ENCODE results near the gene CACNG5.

The CACNG5 gene

DNA sequence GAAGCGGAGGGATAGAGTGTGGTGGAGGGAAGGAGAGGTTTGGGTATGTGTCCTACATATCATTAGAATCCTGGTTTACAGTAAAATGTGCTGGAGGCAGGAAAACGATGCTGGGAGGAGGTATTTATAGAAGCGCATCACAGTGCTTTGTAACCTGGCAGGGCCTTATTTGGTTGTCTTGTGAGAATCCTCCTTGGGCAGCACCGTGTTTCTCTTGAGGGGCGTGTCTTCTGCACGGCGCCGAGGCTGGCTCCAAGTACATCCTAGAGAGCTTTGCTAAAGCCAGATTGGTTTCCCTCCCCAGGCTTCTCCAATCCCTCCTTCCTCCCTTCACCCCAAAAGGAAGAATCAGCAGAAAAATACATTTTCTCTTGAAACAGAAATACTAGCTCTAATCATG, 24.4 kb downstream of the CACNG5 start:
- no peak overlapping the region for H3K4me3 ChIP-seq (replicated peaks; ENCODE audit: low read depth, low read length)
- H3K36me3 ChIP-seq (ENCODE audit: control insufficient read depth, insufficient read depth, low read length), result no peaks in the 10 kb centered on the region
- H3K27me3 ChIP-seq (replicated peaks; ENCODE audit: control insufficient read depth, insufficient read depth, low read length), result no peaks in the 10 kb centered on the region
- no peak for DNase-seq (ENCODE audit: extremely low read depth, insufficient read length)
- TF ChIP-seq, protein P1, sequence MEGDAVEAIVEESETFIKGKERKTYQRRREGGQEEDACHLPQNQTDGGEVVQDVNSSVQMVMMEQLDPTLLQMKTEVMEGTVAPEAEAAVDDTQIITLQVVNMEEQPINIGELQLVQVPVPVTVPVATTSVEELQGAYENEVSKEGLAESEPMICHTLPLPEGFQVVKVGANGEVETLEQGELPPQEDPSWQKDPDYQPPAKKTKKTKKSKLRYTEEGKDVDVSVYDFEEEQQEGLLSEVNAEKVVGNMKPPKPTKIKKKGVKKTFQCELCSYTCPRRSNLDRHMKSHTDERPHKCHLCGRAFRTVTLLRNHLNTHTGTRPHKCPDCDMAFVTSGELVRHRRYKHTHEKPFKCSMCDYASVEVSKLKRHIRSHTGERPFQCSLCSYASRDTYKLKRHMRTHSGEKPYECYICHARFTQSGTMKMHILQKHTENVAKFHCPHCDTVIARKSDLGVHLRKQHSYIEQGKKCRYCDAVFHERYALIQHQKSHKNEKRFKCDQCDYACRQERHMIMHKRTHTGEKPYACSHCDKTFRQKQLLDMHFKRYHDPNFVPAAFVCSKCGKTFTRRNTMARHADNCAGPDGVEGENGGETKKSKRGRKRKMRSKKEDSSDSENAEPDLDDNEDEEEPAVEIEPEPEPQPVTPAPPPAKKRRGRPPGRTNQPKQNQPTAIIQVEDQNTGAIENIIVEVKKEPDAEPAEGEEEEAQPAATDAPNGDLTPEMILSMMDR (IDR thresholded peaks at IDR 0.05; ENCODE audit: insufficient read depth, low read length, poor library complexity, severe bottlenecking), result no peak

GRCh38 chr17:66860204-66860603, 25.3 kb downstream of the CACNG5 start:
- no peak for DNase-seq (ENCODE audit: extremely low read depth, insufficient read length)
- TF ChIP-seq, protein P1 (IDR thresholded peaks at IDR 0.05; ENCODE audit: insufficient read depth, low read length, poor library complexity, severe bottlenecking), result no peak
- no peaks in the 10 kb centered on the region for H3K36me3 ChIP-seq (ENCODE audit: control insufficient read depth, insufficient read depth, low read length)
- no peak overlapping the region for H3K4me3 ChIP-seq (replicated peaks; ENCODE audit: low read depth, low read length)
- H3K27me3 ChIP-seq (replicated peaks; ENCODE audit: control insufficient read depth, insufficient read depth, low read length), result no peaks in the 10 kb centered on the region

DNA sequence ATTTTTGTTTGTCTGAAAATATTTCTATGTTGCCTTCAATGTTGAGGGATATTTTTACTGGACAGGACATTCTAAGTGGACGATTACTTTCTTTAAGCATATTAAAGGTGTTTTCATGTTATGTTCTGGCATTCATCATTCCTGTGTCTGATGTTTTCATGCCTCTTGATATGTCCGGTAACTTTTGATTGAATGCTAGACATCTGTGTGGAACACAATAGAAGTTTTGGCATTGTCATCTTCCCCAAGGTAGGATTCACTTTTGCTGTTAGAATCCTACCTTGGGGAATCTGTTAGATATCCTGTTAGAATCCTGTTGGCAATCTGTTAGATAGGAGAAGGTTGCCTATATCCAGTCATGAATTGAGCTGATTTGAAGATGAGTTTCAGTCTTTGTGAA, 28.9 kb downstream of the CACNG5 start:
- Histone ChIP-seq H3K36me3 (ENCODE audit: control insufficient read depth, insufficient read depth, low read length) (no peaks in the 10 kb centered on the region), H3K4me3 (replicated peaks; ENCODE audit: low read depth, low read length) (no peak overlapping the region), H3K27me3 (replicated peaks; ENCODE audit: control insufficient read depth, insufficient read depth, low read length) (no peaks in the 10 kb centered on the region)
- no peak for DNase-seq (ENCODE audit: extremely low read depth, insufficient read length)
- TF ChIP-seq, protein P1 (IDR thresholded peaks at IDR 0.05; ENCODE audit: insufficient read depth, low read length, poor library complexity, severe bottlenecking), result no peak

DNA sequence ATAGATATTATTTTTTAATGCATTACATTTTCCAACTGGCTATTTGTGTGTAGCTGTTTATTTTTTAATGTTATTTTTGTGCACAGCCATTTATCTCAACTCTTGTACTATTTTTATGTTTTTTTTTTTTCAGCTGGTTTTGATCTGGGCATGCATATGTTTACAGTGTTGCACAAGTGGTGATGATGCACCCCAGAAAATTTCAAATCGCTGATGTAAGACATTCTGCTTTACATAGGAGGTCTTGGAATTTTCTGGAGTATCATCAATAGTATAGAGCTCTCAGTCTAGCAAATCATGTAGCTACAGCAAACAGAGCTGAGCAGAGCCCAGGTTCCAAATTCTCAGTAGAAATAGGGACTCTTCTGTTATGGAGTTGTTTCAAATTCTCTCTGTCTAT, 30.2 kb downstream of the CACNG5 start:
- H3K4me3 ChIP-seq (replicated peaks; ENCODE audit: low read depth, low read length), result no peak overlapping the region
- no peaks in the 10 kb centered on the region for H3K27me3 ChIP-seq (replicated peaks; ENCODE audit: control insufficient read depth, insufficient read depth, low read length)
- TF ChIP-seq, protein P1 (IDR thresholded peaks at IDR 0.05; ENCODE audit: insufficient read depth, low read length, poor library complexity, severe bottlenecking), result no peak
- H3K36me3 ChIP-seq (ENCODE audit: control insufficient read depth, insufficient read depth, low read length), result no peaks in the 10 kb centered on the region
- DNase-seq (ENCODE audit: extremely low read depth, insufficient read length), result no peak

DNA sequence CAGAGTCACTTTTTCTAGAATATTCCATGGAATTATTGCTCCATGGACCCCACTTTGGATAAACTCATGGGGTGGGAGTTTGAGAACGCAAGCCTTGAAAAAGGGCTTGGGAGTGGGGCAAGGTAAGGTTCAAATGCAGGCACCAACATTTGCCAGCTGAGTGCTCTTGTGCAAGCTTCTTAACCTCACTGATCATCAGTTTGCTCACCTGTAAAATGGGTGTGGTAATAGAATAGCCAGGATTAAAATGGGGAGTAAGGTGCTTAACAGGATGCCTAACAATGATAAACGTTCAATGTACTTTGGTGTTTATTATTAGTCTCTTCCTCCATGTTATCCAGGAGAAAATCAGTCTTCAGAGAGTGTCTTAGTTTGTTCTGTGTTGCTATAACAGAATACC, 39.0 kb downstream of the CACNG5 start:
- Histone ChIP-seq H3K4me3 (replicated peaks; ENCODE audit: low read depth, low read length) (no peak overlapping the region), H3K27me3 (replicated peaks; ENCODE audit: control insufficient read depth, insufficient read depth, low read length) (no peaks in the 10 kb centered on the region; the same call in none of the 2 replicates), H3K36me3 (ENCODE audit: control insufficient read depth, insufficient read depth, low read length) (no peaks in the 10 kb centered on the region)
- TF ChIP-seq, protein P1 (IDR thresholded peaks at IDR 0.05; ENCODE audit: insufficient read depth, low read length, poor library complexity, severe bottlenecking), result no peak
- no peak for DNase-seq (ENCODE audit: extremely low read depth, insufficient read length)

DNA sequence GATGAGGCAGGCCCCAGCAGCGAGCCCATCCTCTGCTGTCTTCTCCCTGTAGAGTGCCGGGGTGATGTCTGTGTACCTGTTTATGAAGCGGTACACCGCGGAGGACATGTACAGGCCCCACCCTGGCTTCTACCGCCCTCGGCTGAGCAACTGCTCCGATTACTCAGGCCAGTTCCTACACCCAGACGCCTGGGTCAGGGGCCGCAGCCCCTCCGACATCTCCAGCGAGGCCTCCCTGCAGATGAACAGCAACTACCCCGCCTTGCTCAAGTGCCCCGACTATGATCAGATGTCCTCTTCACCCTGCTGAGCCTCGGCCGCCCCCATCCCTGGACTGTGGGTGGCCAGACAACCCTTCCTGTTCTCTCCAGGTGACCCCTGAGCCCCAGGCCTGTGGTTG, 50.0 kb downstream of the CACNG5 start:
- no peak for DNase-seq (ENCODE audit: extremely low read depth, insufficient read length)
- no peaks in the 10 kb centered on the region for H3K36me3 ChIP-seq (ENCODE audit: control insufficient read depth, insufficient read depth, low read length)
- H3K27me3 ChIP-seq (replicated peaks; ENCODE audit: control insufficient read depth, insufficient read depth, low read length), result no peaks in the 10 kb centered on the region
- H3K4me3 ChIP-seq (replicated peaks; ENCODE audit: low read depth, low read length), result no peak overlapping the region
- TF ChIP-seq, protein P1 (IDR thresholded peaks at IDR 0.05; ENCODE audit: insufficient read depth, low read length, poor library complexity, severe bottlenecking), result no peak

All from GM06990 (cell line).